Activated CD8-positive, alpha-beta memory T cell treated with anti-CD3 and anti-CD28 coated beads, Interleukin-2, amount 50 U/mL, for 1 hour (primary cell): Measurements from ENCODE around the gene BCS1L.

Source experiments
- DNase-seq: peaks from one replicate; pipeline ENCODE4 v3.0.0-alpha.2; 2020; ENCODE audit errors: extremely low read depth

Gene BCS1L

GRCh38 chr2:218659258-218659987 is at the start of gene BCS1L, which contains the start of gene ZNF142:
Gene BCS1L, plus strand, starts transcription at chr2:218659683. Its CDS starts 1,305 bp downstream, at chr2:218660988.
Gene ZNF142, minus strand, starts transcription at chr2:218659623. Its CDS starts 3,194 bp downstream, at chr2:218656429.
- DNase-seq: peak; percentile 73

- DNase-seq: no peak
These were observed 43.6 kb upstream of the BCS1L start for GRCh38 chr2:218615868-218616315.

GRCh38 chr2:218618102-218618860 is 41.2 kb upstream of the BCS1L start:
- no peak for DNase-seq

GRCh38 chr2:218621007-218621406 is 38.5 kb upstream of the BCS1L start:
- no peak for DNase-seq

- no peak for DNase-seq
These were observed 36.7 kb upstream of the BCS1L start for GRCh38 chr2:218622606-218623365.

- DNase-seq: no peak
These were observed 36.1 kb upstream of the BCS1L start for GRCh38 chr2:218623366-218623705.

- DNase-seq: no peak
These were observed 33.1 kb upstream of the BCS1L start for GRCh38 chr2:218626369-218626768.

- no peak for DNase-seq
These were observed 31.5 kb upstream of the BCS1L start for GRCh38 chr2:218627939-218628338.

GRCh38 chr2:218631837-218632236 is 27.6 kb upstream of the BCS1L start:
- no peak for DNase-seq

- DNase-seq: no peak
These were observed 23.8 kb upstream of the BCS1L start for GRCh38 chr2:218635719-218636118.

- DNase-seq: no peak
These were observed 21.1 kb upstream of the BCS1L start for GRCh38 chr2:218638372-218638771.

- no peak for DNase-seq
These were observed 17.3 kb upstream of the BCS1L start for GRCh38 chr2:218642121-218642656.

GRCh38 chr2:218642786-218643185 is 16.7 kb upstream of the BCS1L start:
- no peak for DNase-seq

GRCh38 chr2:218643751-218644310 is 15.7 kb upstream of the BCS1L start:
- no peak for DNase-seq

- no peak for DNase-seq
These were observed 14.8 kb upstream of the BCS1L start for GRCh38 chr2:218644721-218645120.

GRCh38 chr2:218645126-218645525 is 14.4 kb upstream of the BCS1L start:
- DNase-seq: no peak

GRCh38 chr2:218648088-218648786 is 11.2 kb upstream of the BCS1L start:
- DNase-seq: no peak

GRCh38 chr2:218648787-218649100 is 10.7 kb upstream of the BCS1L start:
- DNase-seq: no peak

- no peak for DNase-seq
These were observed 3.7 kb upstream of the BCS1L start for GRCh38 chr2:218655751-218656150.

- DNase-seq: no peak
These were observed 719 bp upstream of the BCS1L start for GRCh38 chr2:218658671-218659257.

- no peak for DNase-seq
These were observed 490 bp downstream of the BCS1L start for GRCh38 chr2:218659988-218660358.
